ENCODE measurements around the gene TMEM62. TPM values are rescaled to one million over a fixed set of nuclear protein-coding genes. Genes with fewer than 3 reads are reported as not detected.

TMEM62 gene
- polyA plus RNA-seq, 2 of the 4 experiments (the other 2 are of a cell fraction): 6.9 to 7.8 TPM

- no peak for TF ChIP-seq NPAS2 (CRISPR knock-in tag; IDR thresholded peaks at IDR 0.05; ENCODE audit: borderline replicate concordance)
- TF ChIP-seq HOXB13 (CRISPR knock-in tag; IDR thresholded peaks at IDR 0.05; ENCODE audit: low read depth): no peak
- no peak for TF ChIP-seq TP53 (CRISPR knock-in tag; IDR thresholded peaks at IDR 0.05)
- TF ChIP-seq RFX5 (IDR thresholded peaks at IDR 0.05): no peak
- TF ChIP-seq EHMT2 (IDR thresholded peaks at IDR 0.05; ENCODE audit: low read depth): no peak
- TF ChIP-seq RNF2 (IDR thresholded peaks at IDR 0.05; ENCODE audit: borderline replicate concordance, low read depth): no peak
- TF ChIP-seq E2F6 (IDR thresholded peaks at IDR 0.05; ENCODE audit: borderline replicate concordance, low read depth): no peak
- TF ChIP-seq RARB (CRISPR knock-in tag; IDR thresholded peaks at IDR 0.05): no peak
- TF ChIP-seq RCOR1 (IDR thresholded peaks at IDR 0.05; ENCODE audit: low read depth, low read length): no peak
- no peak for TF ChIP-seq POLR2AphosphoS2 (conservative IDR thresholded peaks at IDR 0.05; ENCODE audit: low read length)
- TF ChIP-seq ZSCAN20 (CRISPR knock-in tag; IDR thresholded peaks at IDR 0.05): no peak
Measured at GRCh38 chr15:43204016-43204901, 70.9 kb downstream of the TMEM62 start (continued).

- Histone ChIP-seq H3K4me2 (no peak overlapping the region), H3K27ac (no peak overlapping the region), H3K9me3 (no peaks in the 10 kb centered on the region), H3K4me3 (no peak overlapping the region), H3K4me1 (no peaks in the 10 kb centered on the region)
- ATAC-seq: no peak
- 48% methylated on average over 5 of the region's 5 CpGs for WGBS (ENCODE audit: missing lambda C conversion rate)
- no peak for FAIRE-seq
- DNase-seq (ENCODE audit: low read depth in 1 of 2, low spot score in 1 of 2): no peak
- ChIA-PET POLR2A (no interaction called here), CTCF (interaction anchor here (2.0 to 3.4 kb wide), 2 partner anchors 16 to 19 kb away, joined by 7 to 19 read pairs; no protein-coding TSS in a partner anchor)
- TF ChIP-seq ESRRA (IDR thresholded peaks at IDR 0.05; ENCODE audit: borderline replicate concordance, low read length): no peak
- no peak for TF ChIP-seq HEYL (CRISPR knock-in tag; IDR thresholded peaks at IDR 0.05)
- no peak for TF ChIP-seq HOXB5 (CRISPR knock-in tag; IDR thresholded peaks at IDR 0.05)
- TF ChIP-seq MAX (IDR thresholded peaks at IDR 0.05): no peak
- TF ChIP-seq SMC3 (IDR thresholded peaks at IDR 0.05): no peak
- no peak for TF ChIP-seq HMGXB4 (CRISPR knock-in tag; IDR thresholded peaks at IDR 0.05; ENCODE audit: borderline replicate concordance)
- TF ChIP-seq USF2 (IDR thresholded peaks at IDR 0.05): no peak
- no peak for TF ChIP-seq POLR2AphosphoS2 (conservative IDR thresholded peaks at IDR 0.05; ENCODE audit: low read length)
- no peak for TF ChIP-seq KDM1A (IDR thresholded peaks at IDR 0.05; ENCODE audit: low read depth)
Measured at GRCh38 chr15:43206054-43206453, 72.7 kb downstream of the TMEM62 start.

GRCh38 chr15:43207024-43207423 lies 73.6 kb downstream of the TMEM62 start:
- no peak for FAIRE-seq
- Histone ChIP-seq H3K4me1 (no peaks in the 10 kb centered on the region), H3K27ac (no peak overlapping the region), H3K9me3 (no peaks in the 10 kb centered on the region), H3K4me2 (no peak overlapping the region), H3K4me3 (no peak overlapping the region)
- 88% methylated on average over 7 of the region's 9 CpGs for WGBS (ENCODE audit: missing lambda C conversion rate)
- ChIA-PET POLR2A (no interaction called here), CTCF (interaction anchor here (2.0 to 3.2 kb wide), 2 partner anchors 18 to 78 kb away, joined by 7 to 28 read pairs; no protein-coding TSS in a partner anchor)
- TF ChIP-seq REST (IDR thresholded peaks at IDR 0.05) (no peak), FOSL2 (IDR thresholded peaks at IDR 0.05) (no peak), FOSL2 (CRISPR knock-in tag; IDR thresholded peaks at IDR 0.05) (no peak), ZFP36 (IDR thresholded peaks at IDR 0.05; ENCODE audit: borderline replicate concordance, partially characterized antibody) (no peak), MAX (IDR thresholded peaks at IDR 0.05) (no peak), ATOH8 (CRISPR knock-in tag; IDR thresholded peaks at IDR 0.05; ENCODE audit: low read depth) (no peak), KDM5A (IDR thresholded peaks at IDR 0.05) (no peak), SMC3 (IDR thresholded peaks at IDR 0.05) (no peak)
- no peak for ATAC-seq
- no peak for DNase-seq (ENCODE audit: low read depth in 1 of 2, low spot score in 1 of 2)
